Fibroblast of the conjunctiva (primary cell): ENCODE results near the gene PPP1R9A.

ENCODE experiments used
- DNase-seq: peaks from one replicate; pipeline ENCODE4 v3.0.0-alpha.2; 2010; ENCODE audit warnings: low read depth

PPP1R9A gene

DNA sequence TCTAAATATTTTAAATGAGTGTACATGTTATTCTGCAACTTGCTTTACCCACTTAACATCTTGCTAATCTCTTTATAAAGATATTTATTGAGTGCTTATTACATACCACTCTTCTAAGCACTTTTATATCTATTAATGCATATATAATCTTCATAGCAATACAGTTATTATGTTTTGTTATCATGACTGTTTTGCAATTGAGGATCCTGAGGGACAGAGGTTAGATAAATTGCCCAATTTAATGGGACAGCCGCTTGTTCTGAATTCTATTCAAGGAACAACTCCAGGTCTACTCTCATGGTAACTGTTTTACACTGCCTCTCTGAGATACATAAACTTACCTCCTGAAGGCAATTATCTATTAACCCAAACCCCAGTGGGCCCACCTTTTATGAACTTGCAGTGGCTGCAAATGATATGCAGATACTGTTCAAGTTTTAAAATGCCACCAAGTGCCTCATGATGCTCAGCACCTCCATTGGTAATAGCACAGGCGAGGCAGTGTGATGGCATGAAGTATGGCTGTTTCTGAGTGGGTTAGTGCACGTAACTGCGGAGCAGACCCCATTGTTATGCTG, 356.5 kb downstream of the PPP1R9A start:
- DNase-seq = no peak

DNA sequence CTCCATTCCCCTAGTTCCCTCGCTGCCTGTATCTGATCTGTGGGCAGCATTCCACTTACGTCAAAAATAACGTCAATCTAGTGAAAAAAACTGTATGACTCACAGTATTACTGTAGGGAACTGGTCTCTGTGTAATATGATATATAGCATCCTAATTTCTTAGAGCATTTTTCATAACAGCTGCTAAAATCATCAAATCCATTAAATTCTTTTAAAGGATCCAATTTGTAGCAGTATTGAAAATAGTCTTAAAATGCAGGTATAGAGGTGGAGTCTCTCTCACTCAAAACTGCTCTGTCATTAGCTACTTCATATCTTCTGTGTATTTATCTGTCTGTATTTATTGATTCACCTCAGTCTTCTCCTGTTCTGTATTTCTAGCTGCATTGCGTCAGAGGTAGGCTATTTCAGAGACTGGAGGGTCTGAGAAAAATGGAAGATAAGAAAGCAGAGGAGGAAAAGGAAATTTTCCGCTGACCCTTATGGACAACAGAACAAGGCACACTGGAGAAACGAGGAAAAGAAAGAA, 357.0 kb downstream of the PPP1R9A start:
- DNase-seq = peak; percentile 45

DNA sequence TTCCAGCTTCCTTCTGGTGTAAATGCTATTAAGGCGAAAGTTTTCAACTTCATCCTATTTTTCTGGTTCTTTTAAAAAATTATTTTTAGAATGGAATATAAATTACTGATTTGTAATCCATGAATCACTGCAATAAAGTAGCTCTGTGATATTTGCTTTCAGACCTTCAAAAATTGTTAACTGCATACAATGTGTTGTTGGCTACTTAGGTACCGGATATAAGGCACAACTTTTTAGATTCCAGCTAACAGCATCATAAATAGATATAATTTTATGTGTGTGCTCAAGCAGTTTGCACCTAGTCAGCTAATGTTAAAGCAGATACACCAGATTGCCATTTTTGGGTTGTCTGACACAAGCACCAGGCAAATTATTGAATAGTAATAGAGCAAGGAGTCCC, 358.2 kb downstream of the PPP1R9A start:
- no peak for DNase-seq

DNA sequence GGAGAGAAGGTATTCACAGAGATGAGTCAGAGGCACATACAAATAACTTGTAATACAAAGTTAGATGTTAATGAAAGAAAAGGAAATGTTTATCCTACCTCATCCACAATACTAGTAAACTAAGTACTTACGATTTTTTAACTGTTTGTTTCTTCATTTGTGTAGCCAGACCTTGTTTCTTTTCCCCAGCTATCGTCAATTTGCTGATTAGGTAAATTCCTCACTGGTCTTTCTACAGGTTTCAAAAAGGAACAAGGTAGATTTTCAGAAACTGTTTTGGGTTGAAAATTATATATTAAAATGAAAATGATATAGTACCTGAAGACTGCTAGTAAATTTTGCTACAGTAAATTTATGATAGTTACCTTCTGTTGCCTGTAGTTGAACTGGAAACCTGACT, 360.4 kb downstream of the PPP1R9A start:
- no peak for DNase-seq

DNA sequence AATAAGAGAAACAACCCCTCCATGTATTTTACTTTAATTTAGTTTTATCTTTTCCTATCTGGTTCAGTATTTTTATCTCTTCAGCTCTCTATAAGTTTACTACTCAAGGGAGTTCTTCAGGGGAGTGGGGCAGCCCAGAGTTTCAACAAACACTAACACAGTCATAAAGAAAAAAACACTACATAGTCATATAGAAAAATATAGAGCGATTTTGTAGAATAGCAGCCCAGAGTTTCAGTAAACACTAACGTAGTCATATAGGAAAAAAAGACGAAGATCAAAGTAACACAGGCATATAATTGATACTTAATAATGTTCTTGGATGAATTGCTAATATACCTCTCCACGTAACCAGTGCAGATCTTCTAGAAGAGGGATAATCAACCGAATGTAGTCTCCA, 362.2 kb downstream of the PPP1R9A start:
- no peak for DNase-seq

DNA sequence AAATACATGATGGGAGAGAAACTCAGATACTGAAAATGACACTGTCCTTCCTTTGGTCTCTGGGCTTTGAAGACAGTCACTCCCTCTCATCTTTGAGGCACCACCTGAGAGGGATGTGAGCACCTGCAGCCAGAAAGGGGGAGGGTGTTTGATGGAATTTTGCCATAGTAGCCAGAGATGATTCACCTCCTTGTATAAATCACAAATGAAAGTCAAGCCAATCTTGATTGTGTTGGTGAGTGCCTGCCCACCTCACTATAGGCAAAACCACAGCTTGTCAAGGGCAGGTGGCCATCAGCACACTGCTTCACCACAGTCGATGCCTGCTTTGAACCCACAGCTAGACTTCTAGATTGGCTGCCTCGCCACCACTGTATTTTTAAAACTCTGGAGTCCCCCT, 368.7 kb downstream of the PPP1R9A start:
- DNase-seq = no peak

DNA sequence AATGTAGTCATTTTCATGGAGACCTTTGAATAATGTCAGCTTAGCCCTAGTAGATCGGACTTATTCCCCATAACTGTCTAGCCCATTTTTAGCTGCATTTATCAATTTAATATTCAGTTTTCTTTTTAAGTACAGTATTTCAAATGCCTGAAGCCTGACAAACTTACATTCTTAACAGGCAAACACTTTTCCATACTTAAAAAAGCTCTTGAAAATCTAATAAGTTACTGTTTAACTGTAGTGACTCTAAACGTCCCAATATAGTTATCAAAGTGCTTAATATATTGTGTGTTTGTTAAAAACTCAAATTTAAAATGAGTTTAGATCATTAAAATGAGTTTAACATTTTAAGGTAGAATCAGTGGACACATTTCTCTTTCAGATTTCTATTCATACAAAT, 372.0 kb downstream of the PPP1R9A start:
- no peak for DNase-seq

DNA sequence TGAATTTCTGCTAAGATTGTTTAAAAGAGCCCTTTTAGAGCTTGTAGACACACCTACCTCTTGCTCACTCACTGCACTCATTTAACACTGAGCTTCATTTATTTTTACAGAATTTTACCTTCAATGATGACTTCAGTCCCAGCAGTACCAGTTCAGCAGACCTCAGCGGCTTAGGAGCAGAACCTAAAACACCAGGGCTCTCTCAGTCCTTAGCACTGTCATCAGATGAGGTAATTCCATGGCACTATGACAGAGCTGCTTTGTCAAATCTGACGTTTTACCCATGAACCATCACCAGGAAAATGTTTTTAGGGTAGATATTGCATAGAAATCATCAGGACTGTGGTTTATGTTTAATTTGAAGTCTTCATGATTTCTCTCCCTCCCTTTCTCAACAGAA, 378.7 kb downstream of the PPP1R9A start:
- no peak for DNase-seq

DNA sequence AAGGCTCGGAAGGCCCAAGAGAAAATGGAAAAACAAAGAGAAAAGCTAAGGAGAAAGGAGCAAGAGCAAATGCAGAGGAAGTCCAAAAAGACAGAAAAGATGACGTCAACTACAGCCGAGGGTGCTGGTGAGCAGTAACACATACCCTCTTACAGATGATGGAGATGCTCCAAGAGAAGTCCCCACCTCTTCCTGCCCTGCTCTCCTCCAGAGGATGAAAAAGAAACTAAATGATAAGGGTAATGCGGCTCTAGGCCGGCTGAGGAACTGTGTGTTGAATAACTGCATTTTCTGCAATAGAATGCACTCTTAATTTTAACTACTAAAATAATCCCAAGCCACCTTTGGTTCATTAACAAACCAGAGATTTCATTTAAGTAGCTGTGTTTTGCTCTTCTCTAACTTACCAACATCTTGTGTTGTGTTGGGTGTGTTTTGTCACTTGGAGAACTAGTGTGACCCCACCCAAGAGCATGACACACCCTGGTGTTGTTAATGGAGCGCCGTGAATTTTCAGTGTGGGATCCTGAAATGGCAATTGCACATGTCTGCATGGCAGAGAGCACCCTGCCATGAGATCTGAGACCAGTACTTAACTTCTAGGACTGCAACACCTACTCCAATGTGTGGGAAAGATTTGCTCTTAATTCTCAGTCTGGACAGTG, 382.9 kb downstream of the PPP1R9A start:
- DNase-seq = no peak

DNA sequence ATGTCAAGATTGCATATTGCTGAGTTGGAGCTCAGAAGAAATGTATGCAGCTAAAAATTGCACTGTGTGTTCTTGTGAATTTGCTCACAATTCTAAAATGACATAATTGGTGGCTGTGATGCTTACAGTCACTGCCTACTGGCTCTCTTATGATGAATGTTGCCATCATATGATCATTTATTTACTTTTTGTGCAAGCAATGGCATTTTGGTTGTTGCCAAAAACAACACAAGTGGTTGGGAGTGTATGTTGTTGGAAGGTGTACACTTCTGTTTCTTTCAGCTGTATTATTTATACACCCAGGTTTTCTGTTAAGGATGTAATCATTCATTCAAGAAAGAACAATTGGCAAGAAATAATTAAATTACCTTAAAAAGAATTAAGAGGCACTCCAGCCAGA, 388.0 kb downstream of the PPP1R9A start:
- DNase-seq = no peak

DNA sequence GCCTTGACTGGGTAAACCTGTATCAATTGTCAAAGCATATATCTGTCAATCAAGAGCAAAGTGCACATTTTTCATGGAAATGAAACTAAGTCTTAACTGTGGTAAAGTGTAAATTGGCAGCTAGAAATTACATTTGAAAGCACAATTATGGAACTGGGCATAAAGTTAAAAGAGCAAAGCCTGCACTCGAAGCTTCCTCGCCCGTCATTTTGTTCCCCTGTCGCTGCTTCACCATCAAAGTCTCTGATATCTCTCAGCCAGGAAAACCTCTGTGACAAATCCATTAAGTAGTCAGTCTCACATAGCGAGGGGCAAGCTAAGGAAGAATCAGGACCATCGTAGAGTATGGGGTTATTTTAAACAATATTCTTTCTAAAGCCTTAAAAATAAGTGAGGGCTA, 389.1 kb downstream of the PPP1R9A start:
- DNase-seq = no peak

DNA sequence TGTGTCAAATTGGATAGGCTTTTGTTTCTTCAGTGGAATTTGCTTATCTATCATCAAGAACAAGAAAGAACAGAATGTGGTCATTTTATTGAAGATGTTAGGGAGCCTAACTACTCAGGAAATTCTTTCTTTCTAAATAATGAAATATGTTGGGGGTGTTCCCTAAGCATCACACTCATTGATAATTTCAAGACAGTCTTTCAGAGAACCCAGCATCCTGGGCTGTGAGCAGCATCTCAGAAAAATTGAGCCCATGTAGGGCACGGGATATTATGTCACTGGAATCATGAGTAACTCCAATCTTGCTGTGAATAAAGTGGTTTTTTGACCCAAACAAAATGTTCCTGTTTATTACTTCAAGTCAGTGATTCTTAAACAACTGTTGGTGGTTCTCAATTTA, 389.6 kb downstream of the PPP1R9A start:
- no peak for DNase-seq

DNA sequence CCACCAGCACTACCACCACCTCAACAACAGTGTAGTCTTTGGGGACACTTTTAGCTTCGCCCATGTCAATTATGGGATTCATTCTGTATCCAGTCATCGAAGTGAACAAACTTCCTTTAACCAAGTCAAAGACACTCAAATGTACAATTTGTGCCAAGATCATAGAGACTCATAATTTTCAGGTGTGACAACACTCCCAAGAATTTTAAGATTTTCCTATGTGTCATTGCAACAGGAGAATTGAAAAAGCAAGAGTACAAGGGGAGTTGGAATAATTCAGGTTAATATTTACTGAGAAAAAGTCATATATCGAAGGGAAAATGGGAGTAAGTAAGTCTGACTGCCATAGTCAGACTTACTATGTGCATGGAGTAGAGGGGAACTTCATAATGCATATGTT, 390.7 kb downstream of the PPP1R9A start:
- DNase-seq = no peak

DNA sequence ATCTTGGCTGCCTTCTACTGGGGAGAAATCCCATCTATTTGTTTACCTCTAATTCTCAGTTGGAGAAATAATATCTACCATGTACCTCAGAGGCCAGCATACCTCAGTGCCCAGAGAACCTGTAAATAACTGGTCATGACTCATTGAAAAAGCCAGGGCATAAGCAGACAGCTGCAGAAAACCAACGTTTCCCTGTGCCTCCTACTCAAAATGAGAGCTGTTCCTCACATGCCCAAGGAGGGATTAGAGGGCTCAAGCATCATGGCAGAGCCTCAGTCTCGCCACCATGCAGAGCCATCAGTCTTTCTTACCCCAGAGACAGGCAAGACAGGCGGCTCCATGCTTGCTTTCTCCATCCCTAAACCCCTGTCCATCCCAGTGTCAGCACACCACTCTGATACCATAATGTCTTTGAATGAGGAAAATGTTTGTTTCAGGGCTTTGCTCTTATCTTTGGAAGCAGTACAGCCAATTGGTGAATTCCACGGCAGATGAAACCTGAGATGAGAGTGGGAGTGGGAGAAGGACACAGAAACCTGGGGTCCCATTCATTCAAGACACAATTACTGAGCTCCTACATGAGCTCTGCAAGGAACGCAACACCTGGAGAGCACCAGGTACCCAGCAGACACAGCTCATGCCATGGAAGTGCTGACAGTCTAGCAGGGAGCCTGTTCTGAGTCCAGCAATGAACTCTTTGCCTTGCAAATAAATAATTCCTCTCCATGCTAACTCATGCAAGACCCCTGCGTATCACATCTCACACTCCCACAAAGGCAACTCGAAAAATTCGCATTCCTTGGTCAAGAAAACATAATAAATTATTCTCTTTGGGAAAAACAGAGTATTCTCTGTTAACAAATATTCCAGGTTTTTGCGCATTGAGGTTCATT, 395.9 kb downstream of the PPP1R9A start:
- no peak for DNase-seq

DNA sequence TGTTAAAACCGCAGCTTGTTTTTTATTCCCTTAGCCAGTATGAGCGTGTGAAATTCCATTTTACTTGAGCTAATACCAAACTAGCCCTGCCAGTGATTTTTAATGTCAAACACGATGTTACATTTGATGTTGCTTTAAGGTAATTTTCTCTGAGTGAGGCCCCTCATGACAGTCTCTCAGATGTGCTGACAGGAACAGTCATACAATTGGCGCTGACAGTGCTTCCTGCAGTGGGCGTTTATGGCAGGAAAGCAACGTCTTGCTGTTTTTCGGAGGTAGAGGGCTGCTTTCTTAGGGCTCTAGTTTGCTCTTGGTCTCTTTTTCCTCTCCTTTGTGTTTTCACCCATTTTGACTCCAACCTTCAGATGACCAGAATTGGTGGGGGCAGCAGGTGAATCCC, 397.6 kb downstream of the PPP1R9A start:
- no peak for DNase-seq

DNA sequence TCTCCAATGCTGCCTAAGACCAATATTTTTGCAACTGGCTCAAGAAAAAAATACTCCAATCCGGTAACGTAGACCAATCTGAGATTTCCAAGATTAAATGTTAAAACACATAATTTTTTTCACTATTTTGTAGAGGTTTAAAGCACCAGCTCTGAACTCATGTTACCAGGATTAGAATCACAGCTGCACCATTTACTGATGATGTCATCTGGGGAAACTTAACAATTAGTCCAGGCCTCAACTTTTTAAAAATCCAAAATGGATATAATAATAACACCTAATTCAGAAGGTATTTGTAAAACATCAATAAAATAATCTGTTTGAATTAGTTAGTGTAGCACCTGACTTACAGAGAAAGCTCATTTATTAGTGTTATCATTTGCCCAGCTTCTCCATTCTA, 402.6 kb downstream of the PPP1R9A start:
- no peak for DNase-seq

DNA sequence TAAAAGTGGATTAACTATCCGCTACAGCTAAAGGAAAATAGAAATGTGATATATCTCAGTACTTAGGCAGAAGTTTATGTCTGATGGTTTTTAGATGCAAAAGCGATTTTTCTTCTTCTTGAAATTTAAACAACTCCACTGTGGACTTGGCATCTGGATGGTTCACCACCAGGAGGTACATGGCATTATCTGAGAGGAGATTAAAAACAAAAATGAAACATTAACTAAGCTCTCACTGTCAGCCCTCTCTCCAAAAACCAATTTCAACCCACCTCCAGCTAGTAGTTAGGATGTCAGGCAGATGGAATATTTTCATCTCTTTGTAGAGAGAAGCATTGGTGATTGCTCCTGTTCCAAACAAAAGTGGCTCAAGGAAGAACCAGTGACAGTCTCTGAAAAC, 404.0 kb downstream of the PPP1R9A start:
- DNase-seq = no peak

DNA sequence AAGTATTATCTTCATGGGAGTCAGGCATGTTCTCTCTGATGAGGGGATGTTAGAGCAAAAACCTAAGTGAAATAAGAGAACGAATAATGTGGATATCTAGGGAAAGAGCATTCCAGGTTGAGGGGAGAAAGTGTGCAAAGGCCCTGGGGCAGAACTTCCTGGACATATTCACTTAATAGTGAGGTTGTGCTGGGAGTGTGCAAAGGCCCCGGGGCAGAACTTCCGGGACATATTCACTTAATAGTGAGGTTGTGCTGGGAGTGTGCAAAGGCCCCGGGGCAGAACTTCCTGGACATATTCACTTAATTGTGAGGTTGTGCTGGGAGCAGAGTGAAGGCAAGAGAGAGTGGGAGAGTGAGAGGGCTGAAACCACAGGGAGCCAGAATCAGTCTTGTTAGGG, 405.2 kb downstream of the PPP1R9A start:
- no peak for DNase-seq

DNA sequence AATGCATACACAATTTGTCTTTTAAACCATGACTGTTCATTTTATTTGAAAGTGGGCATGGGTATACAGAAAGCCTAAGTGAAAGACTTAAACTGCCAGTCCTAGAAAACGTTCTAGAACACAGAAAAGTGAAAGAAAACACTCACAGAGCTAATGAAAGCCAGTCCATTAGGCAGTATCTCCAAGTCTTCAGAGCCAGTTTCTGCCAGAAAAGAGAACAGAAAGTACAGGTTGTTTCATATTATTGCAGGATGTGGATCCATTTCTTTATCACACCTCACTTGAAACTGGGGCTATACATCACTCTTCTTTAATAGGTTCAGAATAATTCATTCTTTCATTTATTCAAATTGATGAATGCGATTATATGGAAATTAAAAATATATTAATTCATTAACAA, 409.2 kb downstream of the PPP1R9A start:
- DNase-seq = no peak

DNA sequence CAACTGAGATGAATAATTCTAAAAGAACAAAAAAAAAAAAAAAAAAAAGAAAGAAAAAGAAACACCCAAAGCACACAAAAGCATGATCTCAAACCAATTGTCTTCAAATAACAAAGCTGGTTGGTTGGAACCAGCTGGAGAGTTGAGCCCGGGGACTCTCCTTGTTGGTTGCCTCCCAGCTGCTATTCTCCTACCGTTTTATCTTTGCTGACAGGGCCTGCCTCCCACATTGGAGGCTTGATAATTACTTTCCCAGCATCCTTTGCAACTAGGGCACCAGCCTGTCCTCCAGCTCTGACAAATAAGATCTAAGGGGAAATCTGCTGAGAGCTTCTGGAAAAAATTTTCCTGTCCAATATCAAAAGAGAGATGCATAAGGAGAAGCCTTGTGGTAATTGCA, 410.2 kb downstream of the PPP1R9A start:
- DNase-seq = no peak

DNA sequence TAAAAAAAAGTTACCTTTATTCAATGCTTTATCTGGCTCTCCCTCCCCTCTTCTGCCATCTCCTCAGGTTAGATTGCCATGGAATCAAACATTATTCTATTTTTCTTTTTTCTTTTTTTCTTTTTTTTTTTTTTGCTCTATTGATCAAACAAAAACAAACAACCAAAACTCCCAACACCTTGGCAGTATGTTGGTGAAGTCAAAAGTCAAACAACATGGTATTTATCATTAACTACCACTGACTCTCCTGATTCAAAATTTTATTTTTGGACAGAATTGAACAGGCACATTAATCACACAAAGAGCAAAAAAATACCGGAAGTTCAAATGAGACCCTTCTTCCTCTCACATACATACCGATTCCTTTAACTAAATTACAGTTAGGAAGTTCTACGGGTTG, 410.6 kb downstream of the PPP1R9A start:
- DNase-seq = no peak

DNA sequence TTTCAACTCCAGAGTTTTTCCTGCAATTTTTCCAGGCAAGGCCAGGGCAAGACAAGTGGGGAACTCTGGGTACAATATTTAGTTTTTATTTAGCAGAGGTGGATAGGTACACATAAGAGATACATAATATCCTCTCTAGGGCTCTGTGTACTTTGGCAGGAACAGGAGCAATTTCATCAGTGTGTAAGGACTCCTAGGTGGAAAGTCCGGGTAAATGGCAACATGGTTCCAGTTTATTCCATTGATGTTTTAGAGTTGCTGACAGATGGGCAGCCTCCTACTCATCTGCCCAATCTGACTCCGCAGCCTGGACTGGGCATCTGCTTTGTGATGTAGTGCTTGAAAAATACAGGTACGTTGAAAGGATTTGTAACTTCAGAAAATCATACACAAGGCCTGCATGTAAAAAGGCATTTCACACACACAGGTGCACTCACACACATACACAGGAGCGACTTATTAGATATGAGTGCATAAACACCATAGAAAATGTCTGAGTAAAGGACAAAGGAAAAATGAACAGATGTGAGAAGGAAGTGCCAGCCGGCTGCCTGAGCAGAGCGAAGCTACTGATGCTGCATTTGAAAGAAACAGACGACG, 411.2 kb downstream of the PPP1R9A start:
- DNase-seq = no peak

DNA sequence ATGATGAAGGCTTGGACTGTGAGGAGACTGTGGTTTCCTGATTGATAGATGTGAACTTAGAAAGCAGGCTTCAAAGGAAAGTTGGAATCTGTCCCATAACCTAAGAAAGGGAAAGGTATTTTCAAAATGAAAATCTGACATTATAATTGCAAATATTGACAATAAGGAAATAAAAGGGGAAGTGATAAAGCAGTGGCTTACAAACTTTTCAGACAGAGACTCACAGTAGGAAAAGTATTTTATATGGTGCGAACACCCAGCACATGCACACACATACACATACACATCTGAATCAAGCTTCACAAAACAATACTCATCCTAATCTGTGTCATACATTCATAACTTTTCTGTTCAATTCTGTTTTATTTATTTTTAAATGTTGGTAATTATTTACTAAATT, 412.2 kb downstream of the PPP1R9A start:
- no peak for DNase-seq
